Measurements from ENCODE around the gene RPGR.

GRCh38 chrX:38376747-38377146, 49.4 kb upstream of the RPGR start:
- TF ChIP-seq CTCF (IDR thresholded peaks at IDR 0.05 in 8 of 11, conservative IDR thresholded peaks at IDR 0.05 in 3 of 11), result no peak
- TF ChIP-seq POLR2AphosphoS5 (IDR thresholded peaks at IDR 0.05), result no peak
